Fibroblast of lung (primary cell): ENCODE data around the gene WWC2. TPM values are rescaled to one million over a fixed set of nuclear protein-coding genes. Genes with fewer than 3 reads are reported as not detected.

Experiments
- DNase-seq, 2 donors: peaks; one replicate each; pipeline versions ENCODE4 v3.0.0 to v3.0.0-alpha.2; 2010; ENCODE audit warnings: low read depth in 2 of 2
- H2AFZ ChIP-seq: 2 replicates; pipeline ENCODE4 v1.5.1; 2012; ENCODE audit warnings: low read length, control low read depth, inconsistent platforms
- H3K27ac ChIP-seq: 2 replicates; pipeline ENCODE4 v1.5.1; 2011; ENCODE audit warnings: low read length, control low read depth; ENCODE audit not compliant: insufficient read depth
- H3K27me3 ChIP-seq: 2 replicates; pipeline ENCODE4 v1.5.1; 2011; ENCODE audit warnings: mild to moderate bottlenecking, low read length; ENCODE audit not compliant: control insufficient read depth, insufficient read depth
- H3K36me3 ChIP-seq: 2 replicates; pipeline ENCODE4 v1.5.1; 2011; ENCODE audit warnings: low read length; ENCODE audit not compliant: control insufficient read depth, insufficient read depth
- H3K4me1 ChIP-seq: 2 replicates; pipeline ENCODE4 v1.5.1; 2011; ENCODE audit warnings: low read length; ENCODE audit not compliant: control insufficient read depth, insufficient read depth; ENCODE audit errors: extremely low read depth
- H3K4me2 ChIP-seq: 2 replicates; pipeline ENCODE4 v1.5.1; 2011; ENCODE audit warnings: low read length, control low read depth; ENCODE audit not compliant: insufficient read depth; ENCODE audit errors: extremely low read depth
- H3K4me3 ChIP-seq, 4 experiments: fragments of 200-600 bp in 1 of 4; sonication (generic) in 1 of 4; replicated peaks in 1 of 4; 2 replicates each; pipeline ENCODE4 v1.5.1; 2011 to 2016; ENCODE audit warnings: low read length in 4 of 4, low read depth in 3 of 4, mild to moderate bottlenecking in 3 of 4, control low read depth in 2 of 4, inconsistent platforms in 1 of 4, mixed read lengths in 1 of 4; ENCODE audit not compliant: insufficient read depth in 1 of 4; ENCODE audit errors: control extremely low read depth in 1 of 4
- H3K79me2 ChIP-seq: 2 replicates; pipeline ENCODE4 v1.5.1; 2012; ENCODE audit warnings: mild to moderate bottlenecking, low read length, inconsistent platforms; ENCODE audit not compliant: control insufficient read depth, insufficient read depth
- H3K9ac ChIP-seq: 2 replicates; pipeline ENCODE4 v1.5.1; 2011; ENCODE audit warnings: mild to moderate bottlenecking, low read length, control low read depth; ENCODE audit not compliant: insufficient read depth
- H3K9me3 ChIP-seq: 2 replicates; pipeline ENCODE4 v1.5.1; 2012; ENCODE audit warnings: low read depth, low read length; ENCODE audit not compliant: control insufficient read depth, insufficient read depth
- H4K20me1 ChIP-seq: 2 replicates; pipeline ENCODE4 v1.5.1; 2011; ENCODE audit warnings: low read length; ENCODE audit not compliant: control insufficient read depth, insufficient read depth; ENCODE audit errors: extremely low read depth
- CTCF ChIP-seq, 2 donors: IDR thresholded peaks in 1 of 2; conservative IDR thresholded peaks in 1 of 2; 1 replicate in 1 of 2; 2 replicates in 1 of 2; pipeline ENCODE4 v1.5.1; 2011 to 2012; ENCODE audit warnings: low read length in 2 of 2, control low read depth in 1 of 2, inconsistent platforms in 1 of 2, low read depth in 1 of 2, mild to moderate bottlenecking in 1 of 2
- EZH2 ChIP-seq: IDR thresholded peaks from 2 replicates; pipeline ENCODE4 v1.5.1; 2012; ENCODE audit warnings: low read length, control low read depth, mild to moderate bottlenecking; ENCODE audit errors: missing control alignments
- polyA plus RNA-seq, 2 donors: library from polyadenylated mRNA; depleted of rRNA in 1 of 2; stranded (reverse) in 1 of 2; unstranded in 1 of 2; fragments of >200 nt; gene quantifications; 2 replicates each; pipeline ENCODE4 v1.2.1, GENCODE V29; 2011 to 2012; ENCODE audit warnings: missing spikeins in 1 of 2
- total RNA-seq: library from RNA; depleted of rRNA; stranded (reverse); fragments of >200 nt; gene quantifications from 2 replicates; pipeline ENCODE4 v1.2.1, GENCODE V29; 2014

Gene WWC2
- total and polyA plus RNA-seq, 2 donors (not counting 1 experiment from before 2014, with no cell fraction given), result 31.6 to 34.0 TPM

GRCh38 chr4:183099537-183100297 lies 660 bp downstream of the WWC2 start:
- DNase-seq, result no peak
- H3K27me3 ChIP-seq, result no peaks in the 10 kb centered on the region
- peak overlapping the region; percentile 96 for H3K4me2 ChIP-seq
- H4K20me1 ChIP-seq, result no peaks in the 10 kb centered on the region
- no peaks in the 10 kb centered on the region for H3K4me1 ChIP-seq
- H3K27ac ChIP-seq, result peak overlapping the region; percentile 94
- H2AFZ ChIP-seq, result peak overlapping the region; percentile 49
- TF ChIP-seq CTCF (conservative IDR thresholded peaks at IDR 0.05 in 1 of 2, IDR thresholded peaks at IDR 0.05 in 1 of 2; ENCODE audit: low read depth in 1 of 2, low read length in 2 of 2) (no peak), EZH2 (no peak)
- no peaks in the 10 kb centered on the region for H3K36me3 ChIP-seq
- peaks cover 51% of the 10 kb centered on the region for H3K79me2 ChIP-seq
- H3K9ac ChIP-seq, result peak overlapping the region; percentile 85
- H3K4me3 ChIP-seq, result peak overlapping the region; percentile 88 to 90 (median 89)
- H3K9me3 ChIP-seq, result no peaks in the 10 kb centered on the region

- no peaks in the 10 kb centered on the region for H3K27me3 ChIP-seq
- peak overlapping the region; percentile 85 for H3K9ac ChIP-seq
- no peak for DNase-seq
- no peak overlapping the region for H2AFZ ChIP-seq
- no peaks in the 10 kb centered on the region for H4K20me1 ChIP-seq
- H3K4me2 ChIP-seq, result peak overlapping the region; percentile 96
- H3K79me2 ChIP-seq, result peaks cover 56% of the 10 kb centered on the region
- no peak for TF ChIP-seq CTCF (conservative IDR thresholded peaks at IDR 0.05 in 1 of 2, IDR thresholded peaks at IDR 0.05 in 1 of 2; ENCODE audit: low read depth in 1 of 2, low read length in 2 of 2)
- no peak for TF ChIP-seq EZH2
- peak overlapping the region; percentile 94 for H3K27ac ChIP-seq
- H3K4me3 ChIP-seq, result peak overlapping the region; percentile 88 to 90 (median 89)
- H3K36me3 ChIP-seq, result no peaks in the 10 kb centered on the region
- H3K4me1 ChIP-seq, result no peaks in the 10 kb centered on the region
- no peaks in the 10 kb centered on the region for H3K9me3 ChIP-seq
Observed at GRCh38 chr4:183100298-183100599, 1.2 kb downstream of the WWC2 start.

- H3K4me1 ChIP-seq, result no peaks in the 10 kb centered on the region
- H2AFZ ChIP-seq, result no peak overlapping the region
- no peaks in the 10 kb centered on the region for H3K27me3 ChIP-seq
- peak overlapping the region; percentile 88 to 90 (median 89) for H3K4me3 ChIP-seq
- H3K9ac ChIP-seq, result no peak overlapping the region
- peaks cover 60% of the 10 kb centered on the region for H3K79me2 ChIP-seq
- TF ChIP-seq CTCF (conservative IDR thresholded peaks at IDR 0.05 in 1 of 2, IDR thresholded peaks at IDR 0.05 in 1 of 2; ENCODE audit: low read depth in 1 of 2, low read length in 2 of 2), result no peak
- DNase-seq, result no peak
- H3K27ac ChIP-seq, result no peak overlapping the region
- no peaks in the 10 kb centered on the region for H3K36me3 ChIP-seq
- H4K20me1 ChIP-seq, result no peaks in the 10 kb centered on the region
- peak overlapping the region; percentile 96 for H3K4me2 ChIP-seq
- H3K9me3 ChIP-seq, result no peaks in the 10 kb centered on the region
Observed at GRCh38 chr4:183100827-183101226, 1.8 kb downstream of the WWC2 start.
